Measurements from ENCODE around the gene RGS7BP.

RGS7BP gene

GRCh38 chr5:64637144-64637543, 131.3 kb downstream of the RGS7BP start:
- no peak for DNase-seq

DNA sequence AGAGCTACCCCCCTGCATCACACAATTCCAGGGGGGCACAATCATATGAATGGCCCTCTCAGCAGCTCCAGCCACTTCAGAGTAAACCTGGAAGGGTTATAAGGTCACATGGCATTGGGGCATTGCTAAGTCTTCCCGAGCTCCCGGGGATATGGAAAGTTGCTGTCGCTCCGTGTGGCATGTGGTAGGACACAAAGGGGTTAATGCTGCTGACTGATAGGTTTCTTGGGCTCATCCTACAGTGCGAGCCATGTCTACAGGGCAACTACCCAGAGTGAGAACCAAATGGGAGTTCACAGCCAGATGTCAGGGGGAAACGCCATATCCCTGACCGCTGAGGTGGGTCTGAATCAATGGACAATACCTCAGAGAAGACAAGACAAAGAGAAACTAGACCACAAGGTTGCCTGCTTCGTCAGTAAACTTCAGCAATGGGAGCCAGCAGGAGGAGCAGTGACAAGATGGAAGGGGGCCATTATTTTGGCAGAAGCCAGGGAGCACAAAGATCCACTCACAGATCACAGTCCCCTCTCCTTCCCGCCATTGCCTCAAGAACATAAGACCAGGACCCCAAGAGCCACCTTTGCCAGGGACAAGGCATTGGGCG, 132.1 kb downstream of the RGS7BP start:
- no peak for DNase-seq

DNA sequence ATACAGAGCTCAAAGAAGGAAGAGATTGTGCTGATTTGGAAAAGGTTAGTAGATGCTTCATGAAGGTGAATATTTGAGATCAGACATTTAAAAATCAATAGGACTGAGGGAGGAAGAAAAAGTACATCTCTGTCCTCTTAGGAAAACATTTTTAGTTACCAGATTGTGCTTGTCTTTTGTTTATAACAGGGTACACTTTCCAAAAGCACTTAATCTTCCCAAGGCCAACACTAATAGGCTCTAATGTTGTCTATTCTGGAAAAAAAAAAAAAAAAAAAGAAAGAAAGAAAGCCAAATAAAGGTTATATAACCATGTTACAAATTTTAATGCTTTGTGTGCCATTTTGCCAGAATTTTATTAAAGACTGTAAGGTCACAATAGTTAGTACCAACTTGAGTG, 139.0 kb downstream of the RGS7BP start:
- DNase-seq, result no peak

DNA sequence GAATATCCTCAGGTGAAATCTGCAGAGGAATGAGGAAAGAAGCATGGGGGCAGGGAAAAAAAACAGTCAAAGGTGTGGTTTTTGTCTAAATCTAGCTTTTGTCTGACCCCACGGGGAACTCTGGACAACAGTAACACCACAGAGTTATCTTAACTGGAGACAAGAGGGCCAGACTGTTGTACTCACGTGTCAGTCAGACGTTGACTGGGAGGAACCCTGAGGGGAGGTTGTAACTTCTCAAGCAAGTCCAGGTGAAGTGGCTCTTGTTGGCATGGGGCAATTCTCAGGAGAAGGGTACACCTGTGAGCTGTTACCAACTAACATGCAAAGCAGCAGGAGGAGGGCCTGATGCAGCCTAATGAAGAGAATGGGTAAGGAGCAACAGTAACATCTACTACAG, 140.4 kb downstream of the RGS7BP start:
- DNase-seq, result no peak

- no peak for DNase-seq
Measured at GRCh38 chr5:64649512-64649911, 143.7 kb downstream of the RGS7BP start.

- no peak for DNase-seq
Measured at GRCh38 chr5:64653766-64654560, 148.1 kb downstream of the RGS7BP start.

DNA sequence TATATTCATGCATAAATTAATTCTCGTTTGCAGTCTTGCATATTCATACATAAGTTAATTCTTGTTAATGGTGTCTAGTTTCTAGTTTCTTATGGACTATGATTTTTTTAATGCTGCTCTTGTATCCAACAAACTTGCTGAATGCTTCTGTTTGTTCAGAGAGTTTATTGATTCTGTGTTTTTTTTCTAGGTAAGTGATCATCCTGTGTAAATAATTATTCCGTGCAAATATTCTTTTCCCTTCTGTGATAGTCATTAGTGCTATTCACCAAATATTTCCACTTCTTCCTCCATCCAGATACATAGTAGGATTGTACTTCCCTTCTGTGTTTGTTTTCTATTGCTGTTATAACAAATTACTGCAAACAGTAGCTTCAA, 148.7 kb downstream of the RGS7BP start:
- no peak for DNase-seq

- no peak for DNase-seq
Measured at GRCh38 chr5:64655596-64655995, 149.8 kb downstream of the RGS7BP start.

DNA sequence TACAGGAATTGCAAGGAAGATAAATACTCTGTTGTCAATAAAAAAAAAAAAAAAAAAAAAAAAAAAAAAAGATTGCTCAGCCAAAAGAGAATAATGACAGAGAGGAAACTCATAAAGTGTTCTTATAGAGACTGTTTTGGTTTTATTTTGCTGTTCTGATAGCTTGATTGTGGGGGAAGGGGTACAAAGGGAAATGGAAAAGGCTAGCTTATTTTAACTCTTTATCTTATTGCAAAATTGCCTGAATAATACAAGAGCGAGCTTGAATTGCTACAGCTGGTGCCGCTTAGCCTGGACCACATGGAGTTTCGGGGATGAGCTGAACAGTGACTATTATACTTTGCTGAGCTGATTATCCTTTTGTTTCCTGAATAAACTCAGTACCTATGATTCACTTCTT, 153.5 kb downstream of the RGS7BP start:
- no peak for DNase-seq

All from cortex of kidney (tissue), 1 donor.